HepG2 (cell line): ENCODE measurements around the gene LAMTOR2. TPM values are rescaled to one million over a fixed set of nuclear protein-coding genes. Genes with fewer than 3 reads are reported as not detected.

Experiments used
- CREM ChIP-seq, 2 experiments: sonication (generic) in 1 of 2; formaldehyde crosslinking in 1 of 2; IDR thresholded peaks; 2 replicates each; pipeline versions ENCODE4 v1.4.0 to v1.6.1; 2016 to 2020; ENCODE audit warnings: antibody characterized with exemption in 1 of 2, mild to moderate bottlenecking in 1 of 2, missing genetic modification reagents in 1 of 2
- HIVEP1 ChIP-seq: sonication (generic); formaldehyde crosslinking; IDR thresholded peaks from 2 replicates; pipeline ENCODE4 v1.4.0; 2020; ENCODE audit warnings: mild to moderate bottlenecking, missing genetic modification reagents
- HNF4A ChIP-seq: sonication (generic); formaldehyde crosslinking; IDR thresholded peaks from 2 replicates; pipeline ENCODE4 v1.4.0; 2020; ENCODE audit warnings: missing genetic modification reagents
- HNF4G ChIP-seq, 2 experiments: sonication (generic) in 1 of 2; formaldehyde crosslinking in 1 of 2; IDR thresholded peaks; 2 replicates each; pipeline versions ENCODE4 v1.4.0 to v1.6.1; 2011 to 2020; ENCODE audit warnings: borderline replicate concordance in 2 of 2, low read depth in 2 of 2, mild to moderate bottlenecking in 2 of 2, low read length in 1 of 2, missing genetic modification reagents in 1 of 2, moderate library complexity in 1 of 2
- KDM3A ChIP-seq: IDR thresholded peaks from 2 replicates; pipeline ENCODE4 v1.6.1; 2018; ENCODE audit warnings: low read depth, missing compliant biosample characterization
- NFATC3 ChIP-seq: sonication (generic); formaldehyde crosslinking; IDR thresholded peaks from 2 replicates; pipeline ENCODE4 v1.5.1; 2020; ENCODE audit warnings: mild to moderate bottlenecking, missing genetic modification reagents
- NR2F1 ChIP-seq, 2 experiments: fragments of 450-650 bp in 1 of 2; formaldehyde crosslinking in 1 of 2; IDR thresholded peaks; 2 replicates each; pipeline versions ENCODE4 v1.5.0 to v1.6.1; 2016 to 2020; ENCODE audit warnings: mild to moderate bottlenecking in 1 of 2, missing compliant biosample characterization in 1 of 2, missing genetic modification reagents in 1 of 2, moderate library complexity in 1 of 2
- SP4 ChIP-seq: sonication (generic); formaldehyde crosslinking; IDR thresholded peaks from 2 replicates; pipeline ENCODE4 v1.8.1; 2023; ENCODE audit warnings: mild to moderate bottlenecking, missing genetic modification reagents
- ZFX ChIP-seq: sonication (generic); formaldehyde crosslinking; IDR thresholded peaks from 2 replicates; pipeline ENCODE4 v1.4.0; 2020; ENCODE audit warnings: mild to moderate bottlenecking, low read depth, missing genetic modification reagents, moderate library complexity
- ZKSCAN1 ChIP-seq: fragments of 150-350 bp; IDR thresholded peaks from 2 replicates; pipeline ENCODE4 v1.6.1; 2014; ENCODE audit warnings: low read length
- ZMAT3 ChIP-seq: sonication (generic); formaldehyde crosslinking; conservative IDR thresholded peaks from 2 replicates; pipeline ENCODE4 v1.7.0; 2021; ENCODE audit warnings: missing genetic modification reagents
- ZNF18 ChIP-seq: sonication (generic); formaldehyde crosslinking; IDR thresholded peaks from 2 replicates; pipeline ENCODE4 v1.8.0; 2022; ENCODE audit warnings: mild to moderate bottlenecking, missing genetic modification reagents; ENCODE audit not compliant: insufficient replicate concordance
- ZNF547 ChIP-seq: sonication (generic); formaldehyde crosslinking; IDR thresholded peaks from 2 replicates; pipeline ENCODE4 v1.5.1; 2020; ENCODE audit warnings: mild to moderate bottlenecking, missing genetic modification reagents
- ZNF646 ChIP-seq: sonication (generic); formaldehyde crosslinking; IDR thresholded peaks from 2 replicates; pipeline ENCODE4 v1.9.0; 2021; ENCODE audit warnings: mild to moderate bottlenecking, missing genetic modification reagents
- polyA plus RNA-seq, 8 experiments: library from polyadenylated mRNA; depleted of rRNA in 3 of 8; stranded (reverse) in 7 of 8; unstranded in 1 of 8; fragments of >200 nt; fragmentation: Illumina TruSeq in 4 of 8; extraction: Trizol in 4 of 8; gene quantifications; 2 replicates each; pipeline versions ENCODE4 v1.2.1 to v1.2.3, GENCODE V29; 2011 to 2016; ENCODE audit warnings: low read depth in 4 of 8, missing spikeins in 1 of 8, mixed read lengths in 1 of 8; ENCODE audit not compliant: insufficient read depth in 1 of 8
- total RNA-seq, 5 experiments: library from RNA; depleted of rRNA; stranded (reverse); fragments of >200 nt; fragmentation: Illumina TruSeq; extraction: Trizol; gene quantifications; 2 replicates each; pipeline ENCODE4 v1.2.3, GENCODE V29; 2016; ENCODE audit warnings: low read depth in 1 of 5
- TF ChIP-seq, protein P1 (sequence below): IDR thresholded peaks from 2 replicates; pipeline ENCODE4 v1.6.1; 2016; ENCODE audit warnings: low read depth, borderline replicate concordance

Gene LAMTOR2
- total and polyA plus RNA-seq, 2 of the 13 experiments (the other 11 are each of a cell fraction or from before 2014, with no cell fraction given): 36.5 to 66.4 TPM

DNA sequence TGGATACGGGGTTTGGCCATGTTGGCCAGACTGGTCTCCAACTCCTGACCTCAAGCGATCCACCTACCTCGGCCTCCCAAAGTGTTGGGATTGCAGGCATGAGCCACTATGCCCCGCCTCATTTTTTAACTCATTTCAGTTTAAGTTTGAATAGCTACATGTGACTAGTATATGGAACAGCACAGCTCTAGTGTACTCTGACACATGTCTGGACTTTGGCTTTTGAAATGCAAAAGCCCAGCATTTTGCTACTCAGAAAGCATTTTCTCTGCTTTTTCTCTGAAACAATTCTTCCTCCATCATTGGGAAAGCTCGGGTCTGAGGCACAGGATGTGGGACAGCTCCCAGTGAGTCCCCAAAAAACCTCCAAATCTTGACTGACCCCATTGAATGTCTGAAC, 29.8 kb upstream of the LAMTOR2 start (continued):
- peak; percentile 40; the same call in 1 of the 2 replicates for TF ChIP-seq HNF4A
- TF ChIP-seq ZKSCAN1: no peak
- no peak for TF ChIP-seq ZNF646 (CRISPR knock-in tag)
- TF ChIP-seq NR2F1 (CRISPR knock-in tag; IDR thresholded peaks at IDR 0.05): no peak
- 0 out of 2 replicates have a peak, but pooled peaks have one; percentile 31 for TF ChIP-seq SP4
- TF ChIP-seq ZFX: no peak
- no peak for TF ChIP-seq ZNF18 (CRISPR knock-in tag)
- 0 out of 2 replicates have a peak, but pooled peaks have one; percentile 10 for TF ChIP-seq HNF4G (IDR thresholded peaks at IDR 0.05; ENCODE audit: borderline replicate concordance, low read depth, low read length)
- TF ChIP-seq HNF4G (CRISPR knock-in tag; IDR thresholded peaks at IDR 0.05; ENCODE audit: borderline replicate concordance, low read depth): no peak
- TF ChIP-seq, protein P1, sequence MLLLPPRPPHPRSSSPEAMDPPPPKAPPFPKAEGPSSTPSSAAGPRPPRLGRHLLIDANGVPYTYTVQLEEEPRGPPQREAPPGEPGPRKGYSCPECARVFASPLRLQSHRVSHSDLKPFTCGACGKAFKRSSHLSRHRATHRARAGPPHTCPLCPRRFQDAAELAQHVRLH (CRISPR knock-in tag): no peak
- TF ChIP-seq CREM (IDR thresholded peaks at IDR 0.05): no peak
- TF ChIP-seq CREM (CRISPR knock-in tag; IDR thresholded peaks at IDR 0.05): no peak
- no peak for TF ChIP-seq HIVEP1 (CRISPR knock-in tag)
- TF ChIP-seq ZNF547 (CRISPR knock-in tag): 0 out of 2 replicates have a peak, but pooled peaks have one; percentile 7
- no peak for TF ChIP-seq NFATC3 (CRISPR knock-in tag)
- no peak for TF ChIP-seq KDM3A (CRISPR knock-in tag)
- TF ChIP-seq ZMAT3 (CRISPR knock-in tag): no peak
- TF ChIP-seq, all 625 proteins: peak for 6
